ENCODE data around the gene FAM120C.

GRCh38 chrX:54063361-54063760 is 119.7 kb downstream of the FAM120C start:
- no peak for TF ChIP-seq CHD4 (IDR thresholded peaks at IDR 0.05)
- TF ChIP-seq TARDBP (IDR thresholded peaks at IDR 0.05; ENCODE audit: borderline replicate concordance) = no peak
- TF ChIP-seq ZBED1 (IDR thresholded peaks at IDR 0.05; ENCODE audit: borderline replicate concordance) = no peak
- no peak for TF ChIP-seq CTCF (IDR thresholded peaks at IDR 0.05 in 2 of 3, conservative IDR thresholded peaks at IDR 0.05 in 1 of 3; ENCODE audit: control insufficient read depth in 2 of 3, extremely low read depth in 1 of 3, insufficient read depth in 1 of 3, low read depth in 3 of 3, low read length in 3 of 3)
- no peak for TF ChIP-seq SREBF1 (IDR thresholded peaks at IDR 0.05; ENCODE audit: low read length)
- no peak for TF ChIP-seq HDAC6 (IDR thresholded peaks at IDR 0.05; ENCODE audit: unreplicated experiment)
- TF ChIP-seq ZZZ3 (IDR thresholded peaks at IDR 0.05; ENCODE audit: control insufficient read depth, insufficient read length, low read depth) = no peak
- TF ChIP-seq SIN3A (IDR thresholded peaks at IDR 0.05; ENCODE audit: low read depth, low read length) = no peak
- no peak for TF ChIP-seq ZNF24 (IDR thresholded peaks at IDR 0.05)
- no peak for TF ChIP-seq POLR2A (IDR thresholded peaks at IDR 0.05; ENCODE audit: low read depth, low read length)
- TF ChIP-seq BRCA1 (IDR thresholded peaks at IDR 0.05; ENCODE audit: low read depth, low read length) = no peak
- no peak for TF ChIP-seq TAF1 (IDR thresholded peaks at IDR 0.05; ENCODE audit: borderline replicate concordance, low read depth, low read length)
- no peak for TF ChIP-seq USF2 (IDR thresholded peaks at IDR 0.05; ENCODE audit: borderline replicate concordance, low read depth, low read length)

Measured in GM12878 (cell line).